ENCODE results near the gene CADPS2.
"Not testable (repeated sequence)": the region's sequence is repeated elsewhere in the genome, so short reads cannot be mapped to it uniquely, and the experiment has no call there.

Gene CADPS2

GRCh38 chr7:122849957-122850328, 36.3 kb downstream of the CADPS2 start:
- no peak for DNase-seq (ENCODE audit: low read depth in 2 of 2)

- DNase-seq (ENCODE audit: low read depth in 2 of 2) = no peak
Measured at GRCh38 chr7:122849322-122849956, 36.8 kb downstream of the CADPS2 start.

GRCh38 chr7:122847871-122848473, 38.3 kb downstream of the CADPS2 start:
- no peak for DNase-seq (ENCODE audit: low read depth in 2 of 2)

GRCh38 chr7:122846591-122846990, 39.7 kb downstream of the CADPS2 start:
- DNase-seq (ENCODE audit: low read depth in 2 of 2) = no peak

- DNase-seq (ENCODE audit: low read depth in 2 of 2) = no peak
Measured at GRCh38 chr7:122845286-122845685, 41.0 kb downstream of the CADPS2 start.

- no peak for DNase-seq (ENCODE audit: low read depth in 2 of 2)
Measured at GRCh38 chr7:122844191-122844988, 41.9 kb downstream of the CADPS2 start.

GRCh38 chr7:122842971-122843370, 43.3 kb downstream of the CADPS2 start:
- no peak for DNase-seq (ENCODE audit: low read depth in 2 of 2)

GRCh38 chr7:122836286-122836685, 50.0 kb downstream of the CADPS2 start:
- DNase-seq (ENCODE audit: low read depth in 2 of 2) = not testable (repeated sequence)

GRCh38 chr7:122834571-122834942, 51.7 kb downstream of the CADPS2 start:
- DNase-seq (ENCODE audit: low read depth in 2 of 2) = not testable (repeated sequence)

GRCh38 chr7:122833888-122834570, 52.2 kb downstream of the CADPS2 start:
- DNase-seq (ENCODE audit: low read depth in 2 of 2) = no peak

- no peak for DNase-seq (ENCODE audit: low read depth in 2 of 2)
Measured at GRCh38 chr7:122831436-122831835, 54.8 kb downstream of the CADPS2 start.

GRCh38 chr7:122829962-122830361, 56.3 kb downstream of the CADPS2 start:
- DNase-seq (ENCODE audit: low read depth in 2 of 2) = no peak

GRCh38 chr7:122827763-122828162, 58.5 kb downstream of the CADPS2 start:
- no peak for DNase-seq (ENCODE audit: low read depth in 2 of 2)

GRCh38 chr7:122813845-122814244, 72.4 kb downstream of the CADPS2 start:
- DNase-seq (ENCODE audit: low read depth in 2 of 2) = no peak

- no peak for DNase-seq (ENCODE audit: low read depth in 2 of 2)
Measured at GRCh38 chr7:122803851-122804250, 82.4 kb downstream of the CADPS2 start.

GRCh38 chr7:122803323-122803722, 82.9 kb downstream of the CADPS2 start:
- no peak for DNase-seq (ENCODE audit: low read depth in 2 of 2)

GRCh38 chr7:122802301-122802751, 83.9 kb downstream of the CADPS2 start:
- no peak for DNase-seq (ENCODE audit: low read depth in 2 of 2)

GRCh38 chr7:122791959-122792545, 94.2 kb downstream of the CADPS2 start:
- no peak for DNase-seq (ENCODE audit: low read depth in 2 of 2)

- DNase-seq (ENCODE audit: low read depth in 2 of 2) = no peak
Measured at GRCh38 chr7:122790591-122790990, 95.7 kb downstream of the CADPS2 start.

GRCh38 chr7:122790132-122790531, 96.1 kb downstream of the CADPS2 start:
- no peak for DNase-seq (ENCODE audit: low read depth in 2 of 2)

- DNase-seq (ENCODE audit: low read depth in 2 of 2) = no peak
Measured at GRCh38 chr7:122789156-122789555, 97.1 kb downstream of the CADPS2 start.

Measured in stimulated activated CD8-positive, alpha-beta memory T cell treated with anti-CD3 and anti-CD28 coated beads, Interleukin-2, amount 100 ng/mL, for 48 hours (primary cell).